GM21447 (cell line): ENCODE results near the gene MEGF10.
"Not testable (repeated sequence)": the region's sequence is repeated elsewhere in the genome, so short reads cannot be mapped to it uniquely, and the experiment has no call there.

Source experiments
- ATAC-seq: cut with Tn5 transposase; IDR thresholded peaks from one replicate; pipeline ENCODE4 v1.9.1; 2021; ENCODE audit not compliant: unreplicated experiment

Gene MEGF10

DNA sequence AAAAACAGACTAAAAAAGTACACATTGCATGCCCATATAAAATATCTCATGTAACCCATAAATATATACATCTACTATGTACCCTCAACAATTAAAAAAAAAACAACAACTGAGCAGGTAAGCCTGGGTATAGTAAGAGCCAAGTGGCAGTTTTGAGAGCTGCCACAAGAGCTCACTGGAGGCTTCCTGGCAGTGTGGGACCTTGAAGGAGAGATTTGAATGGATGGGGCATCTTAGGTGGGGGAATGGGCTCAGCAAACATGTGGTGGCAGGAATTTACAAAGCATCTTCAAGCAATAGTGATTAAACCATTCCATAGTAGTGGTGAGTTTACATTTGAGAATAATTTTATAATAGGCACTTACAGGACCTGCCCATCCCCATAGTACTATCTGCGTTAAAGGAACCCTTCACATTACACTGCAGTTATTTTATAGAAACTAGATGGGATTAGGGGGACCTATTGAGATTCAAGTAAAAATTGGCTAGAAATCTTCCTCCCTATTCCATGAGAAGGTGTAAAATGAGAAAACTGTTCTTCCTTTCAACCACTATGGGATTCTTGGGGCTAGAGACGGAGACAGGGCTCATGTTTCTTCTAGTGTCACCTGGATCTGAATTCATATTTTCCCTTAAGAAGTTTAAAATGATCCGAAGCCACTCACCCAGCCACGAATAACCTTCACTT is 6.9 kb downstream of the MEGF10 start:
- no peak for ATAC-seq

GRCh38 chr5:127298036-127298429 is 7.4 kb downstream of the MEGF10 start:
- no peak for ATAC-seq

DNA sequence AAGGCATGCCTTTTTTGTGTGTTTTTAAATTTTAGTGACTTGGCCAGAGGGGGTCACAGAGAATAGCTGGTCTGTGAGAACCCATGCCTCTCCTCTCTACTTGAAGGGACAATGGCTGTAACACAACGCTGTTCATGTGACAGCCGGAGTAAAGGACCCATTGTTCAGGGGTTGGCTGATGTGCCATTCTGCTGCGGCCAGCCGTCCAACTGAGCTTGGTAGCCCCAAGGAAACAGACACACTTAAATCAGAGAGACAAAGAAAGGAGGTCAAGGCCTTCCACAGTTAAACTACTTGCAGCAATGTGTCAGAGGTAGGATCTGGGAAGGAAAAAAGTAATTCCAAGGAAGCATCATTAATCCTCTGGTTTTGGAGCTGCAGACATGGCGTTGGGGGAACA is 8.1 kb downstream of the MEGF10 start:
- no peak for ATAC-seq

DNA sequence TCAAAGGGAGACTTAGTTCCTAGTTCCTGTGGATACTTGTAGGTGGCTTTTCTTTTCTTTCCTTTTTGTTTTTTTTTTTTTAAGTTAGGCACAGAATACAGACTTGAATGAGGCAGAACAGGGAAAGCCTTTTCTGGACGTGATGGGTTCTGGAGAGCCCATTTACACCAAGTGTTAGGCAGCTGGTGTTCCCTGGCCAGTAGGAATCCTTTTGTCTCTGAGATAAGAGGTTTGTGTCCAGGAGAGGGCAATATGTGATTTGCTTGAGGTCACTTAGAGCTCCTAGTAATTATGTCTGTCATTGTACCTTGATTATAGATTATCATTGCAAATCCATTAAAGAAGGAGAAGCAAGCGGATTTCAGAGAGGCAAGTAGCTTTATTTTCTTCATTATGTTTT is 9.1 kb downstream of the MEGF10 start:
- no peak for ATAC-seq

DNA sequence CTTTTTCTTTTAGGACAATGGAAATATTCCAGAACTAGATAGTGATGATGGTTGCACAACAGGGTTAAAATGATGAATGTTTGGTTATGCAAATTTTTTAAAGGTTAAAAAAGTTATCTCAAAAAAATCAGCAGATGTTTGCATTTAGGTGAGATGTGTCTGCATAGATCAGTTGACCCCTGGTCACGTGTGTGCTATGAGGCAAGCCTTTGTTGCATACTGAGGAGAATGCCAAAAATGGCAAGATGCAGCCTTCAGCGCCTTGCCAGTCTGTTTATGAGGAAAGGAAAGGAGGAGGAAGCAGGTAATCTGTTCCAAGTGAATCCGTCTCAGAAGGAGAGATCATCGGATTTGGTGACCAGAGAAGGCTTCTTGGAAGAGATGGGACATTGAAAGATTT is 11.9 kb downstream of the MEGF10 start:
- no peak for ATAC-seq

DNA sequence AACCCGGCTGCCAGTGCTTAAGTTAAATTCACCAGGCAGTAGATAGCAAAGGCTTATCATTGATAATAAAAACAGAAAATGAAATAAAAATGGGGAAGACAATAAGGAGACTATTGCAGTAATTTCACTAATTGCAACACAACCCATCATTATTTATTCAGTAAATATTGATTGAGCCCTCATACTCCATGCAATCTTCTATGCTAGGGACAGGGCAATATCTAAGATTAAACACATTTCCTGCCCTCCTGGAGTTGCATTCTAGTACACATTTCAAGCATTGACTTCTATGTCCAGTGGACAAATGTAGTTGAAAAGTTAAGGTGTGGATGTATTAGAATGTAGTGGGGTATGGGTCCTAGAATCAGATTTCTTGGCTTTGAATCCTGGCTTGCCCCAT is 12.8 kb downstream of the MEGF10 start:
- no peak for ATAC-seq

- ATAC-seq: no peak
Observed at GRCh38 chr5:127305493-127305892, 14.9 kb downstream of the MEGF10 start.

- ATAC-seq: no peak
Observed at GRCh38 chr5:127306036-127306435, 15.4 kb downstream of the MEGF10 start.

DNA sequence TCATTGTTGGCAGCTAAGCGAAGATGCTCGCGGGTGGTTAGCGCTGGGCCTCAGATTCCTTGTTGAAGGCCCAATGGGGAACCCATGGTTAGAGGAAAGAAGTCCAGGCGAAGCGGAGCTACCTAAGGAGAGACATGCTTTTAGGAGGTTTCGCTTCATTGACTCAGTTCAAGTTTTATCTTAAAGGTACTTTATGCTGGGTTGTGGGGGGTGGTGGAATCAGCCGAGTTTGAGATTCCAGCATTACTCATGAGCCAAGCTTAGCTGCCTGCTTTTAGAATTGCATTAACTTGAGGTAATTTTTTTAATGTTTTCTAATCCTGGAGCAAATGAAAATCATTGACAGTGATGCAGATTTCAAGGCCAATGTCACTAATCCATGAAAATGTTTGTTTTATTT is 16.1 kb downstream of the MEGF10 start:
- ATAC-seq: no peak

DNA sequence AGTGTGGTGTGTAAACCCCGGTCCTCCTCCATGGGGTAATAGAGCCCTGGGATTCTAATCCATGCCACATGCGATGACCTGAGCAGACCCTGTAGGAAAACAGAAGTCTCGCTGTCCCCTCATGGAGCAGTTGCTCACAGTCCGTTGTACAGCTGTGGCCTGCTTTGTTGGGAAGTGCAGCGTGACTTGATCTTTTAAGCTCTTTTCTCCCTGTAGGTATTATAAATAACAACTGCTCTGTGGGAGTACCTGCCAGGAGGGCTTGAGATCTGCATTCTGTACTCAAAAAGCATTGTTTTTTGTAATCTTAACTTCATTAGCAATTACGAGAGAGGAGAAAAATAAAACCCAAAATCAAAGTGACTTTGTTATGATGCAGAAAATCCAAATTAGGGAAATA is 17.3 kb downstream of the MEGF10 start:
- ATAC-seq: no peak

- ATAC-seq: not testable (repeated sequence)
Observed at GRCh38 chr5:127308325-127308724, 17.7 kb downstream of the MEGF10 start.

DNA sequence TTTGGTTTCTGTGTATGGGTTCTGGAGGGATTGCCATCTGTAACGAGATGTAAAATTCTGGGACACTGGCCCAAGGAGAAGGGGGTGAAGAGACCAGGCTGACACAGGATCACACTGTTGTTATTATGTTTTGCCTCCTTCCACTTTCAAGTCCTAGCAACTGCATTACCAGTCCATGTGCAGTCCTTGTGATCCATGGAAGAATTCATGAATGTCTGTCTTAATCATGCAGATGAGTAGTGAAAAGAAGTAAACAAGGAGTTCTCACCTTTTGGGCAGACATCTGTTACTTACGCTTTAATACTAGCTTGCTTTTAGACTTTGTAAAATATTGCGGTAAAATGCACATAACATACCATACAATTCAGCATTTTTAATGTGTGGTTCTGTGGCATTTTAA is 18.3 kb downstream of the MEGF10 start:
- no peak for ATAC-seq

GRCh38 chr5:127311349-127311748 is 20.8 kb downstream of the MEGF10 start:
- ATAC-seq: no peak

- no peak for ATAC-seq
Observed at GRCh38 chr5:127311781-127312525, 21.4 kb downstream of the MEGF10 start.

DNA sequence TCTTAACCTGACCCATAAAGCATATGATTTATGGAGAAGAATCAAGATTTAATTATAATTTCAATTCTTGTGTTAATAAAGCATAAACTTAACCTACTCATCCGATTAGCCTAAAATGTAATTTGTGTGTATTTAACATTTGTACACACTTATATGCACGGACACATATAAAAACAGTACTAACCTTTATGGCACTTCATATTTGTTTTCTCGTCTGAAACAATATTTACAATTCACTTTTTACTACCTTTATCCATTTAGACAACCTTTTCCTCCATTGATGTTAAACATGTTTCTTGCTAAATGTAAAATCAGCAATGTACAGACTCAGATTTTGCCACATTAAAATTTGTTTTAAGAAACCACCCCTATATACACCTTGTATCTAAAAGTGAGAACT is 22.8 kb downstream of the MEGF10 start:
- no peak for ATAC-seq

GRCh38 chr5:127313847-127314473 is 23.4 kb downstream of the MEGF10 start:
- ATAC-seq: peak; percentile 94

DNA sequence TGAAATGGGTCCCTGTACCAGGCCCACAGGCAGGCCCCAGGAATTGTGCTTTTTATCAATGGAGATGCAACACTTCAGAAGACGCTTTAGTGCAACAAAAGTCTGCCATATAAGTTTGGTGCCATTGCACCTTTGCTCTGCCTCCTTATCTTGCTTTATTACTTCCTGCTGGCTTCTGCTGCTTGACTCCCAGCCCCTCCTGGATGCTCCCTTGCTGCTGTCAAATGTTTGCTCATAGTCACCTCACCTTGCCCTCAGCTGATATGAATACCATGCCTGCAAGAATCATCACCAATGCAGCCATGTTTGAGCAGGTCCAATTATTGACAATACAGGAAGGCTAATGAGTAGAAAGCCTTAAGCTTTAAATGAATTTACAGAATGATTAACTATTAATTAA is 25.4 kb downstream of the MEGF10 start:
- ATAC-seq: no peak

DNA sequence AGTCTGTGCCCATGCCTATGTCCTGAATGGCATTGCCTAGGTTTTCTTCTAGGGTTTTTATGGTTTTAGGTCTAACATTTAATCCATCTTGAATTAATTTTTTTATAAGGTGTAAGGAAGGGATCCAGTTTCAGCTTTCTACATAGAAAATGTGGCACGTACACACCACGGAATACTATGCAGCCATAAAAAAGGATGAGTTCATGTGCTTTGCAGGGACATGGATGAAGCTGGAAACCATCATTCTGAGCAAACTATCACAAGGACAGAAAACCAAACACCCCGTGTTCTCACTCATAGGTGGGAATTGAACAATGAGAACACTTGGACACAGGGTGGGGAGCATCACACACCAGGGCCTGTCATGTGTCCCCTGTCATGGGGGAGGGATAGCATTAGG is 26.8 kb downstream of the MEGF10 start:
- not testable (repeated sequence) for ATAC-seq

- ATAC-seq: peak; percentile 96
Observed at GRCh38 chr5:127320032-127320965, 29.7 kb downstream of the MEGF10 start.

- no peak for ATAC-seq
Observed at GRCh38 chr5:127321465-127321864, 30.9 kb downstream of the MEGF10 start.

- no peak for ATAC-seq
Observed at GRCh38 chr5:127322403-127322802, 31.8 kb downstream of the MEGF10 start.
